Heart left ventricle (tissue), 16 donors: Measurements from ENCODE around the gene SALL3. TPM values are rescaled to one million over a fixed set of nuclear protein-coding genes. Genes with fewer than 3 reads are reported as not detected.

Source experiments
- ATAC-seq, 4 donors: fragments of 200-7000 bp; cut with Tn5 transposase; one replicate each; pipeline ENCODE4 v1.9.1; 2020 to 2022; ENCODE audit warnings: moderate library complexity in 4 of 4, mild to moderate bottlenecking in 3 of 4, moderate number of reproducible peaks in 1 of 4
- DNase-seq, 5 donors: peaks; one replicate each; pipeline ENCODE4 v3.0.0-alpha.2; 2020
- H3K27ac ChIP-seq, 12 donors: fragments of 200-600 bp; sonication (generic) in 4 of 12; one replicate each; pipeline versions ENCODE4 v1.5.0 to v1.8.0; 2016 to 2022; ENCODE audit warnings: mild to moderate bottlenecking in 2 of 12
- H3K27me3 ChIP-seq, 9 donors: fragments of 200-600 bp; sonication (generic) in 2 of 9; one replicate each; pipeline versions ENCODE4 v1.5.1 to v1.8.0; 2016 to 2022; ENCODE audit warnings: mild to moderate bottlenecking in 3 of 9
- H3K36me3 ChIP-seq, 9 donors: fragments of 200-600 bp; sonication (generic) in 2 of 9; one replicate each; pipeline versions ENCODE4 v1.5.0 to v1.8.0; 2018 to 2022; ENCODE audit warnings: mild to moderate bottlenecking in 2 of 9
- H3K4me1 ChIP-seq, 12 donors: fragments of 200-600 bp; sonication (generic) in 4 of 12; one replicate each; pipeline versions ENCODE4 v1.5.0 to v1.8.0; 2016 to 2022; ENCODE audit warnings: mild to moderate bottlenecking in 3 of 12
- H3K4me3 ChIP-seq, 12 donors: fragments of 200-600 bp; sonication (generic) in 4 of 12; one replicate each; pipeline versions ENCODE4 v1.5.0 to v1.8.0; 2017 to 2022; ENCODE audit warnings: mild to moderate bottlenecking in 9 of 12, moderate library complexity in 4 of 12
- H3K9me3 ChIP-seq, 12 donors: fragments of 200-600 bp; sonication (generic) in 4 of 12; one replicate each; pipeline versions ENCODE4 v1.5.0 to v1.8.0; 2016 to 2022; ENCODE audit warnings: mild to moderate bottlenecking in 1 of 12
- POLR2A ChIP-seq, 2 donors: fragments of 450-650 bp; IDR thresholded peaks; one replicate each; pipeline ENCODE4 v1.6.1; 2017; ENCODE audit warnings: antibody characterized with exemption in 2 of 2, mild to moderate bottlenecking in 2 of 2, moderate library complexity in 2 of 2
- WGBS, 4 donors: extraction: QIAGEN DNeasy Blood & Tissue Kit in 2 of 4; methylation state at CpG; one replicate each; pipeline versions ENCODE4 v1.1.5 to v1.1.7; 2013 to 2018; 5-methylcytosine and 5-hydroxymethylcytosine counted together
- intact Hi-C, 10 donors: fragments of 100-400 bp; cut with DNase I; formaldehyde crosslinking; loops; one replicate each; pipeline versions ENCODE4 v1.11.1 to v1.14.2; 2022
- polyA plus RNA-seq, 2 donors: library from polyadenylated mRNA; stranded (reverse); fragments of 200-250 nt; gene quantifications; one replicate each; pipeline ENCODE4 v1.2.3, GENCODE V29; 2013
- total RNA-seq, 9 donors: library from RNA; depleted of rRNA in 2 of 9; stranded (reverse); fragments of >200 nt in 2 of 9; fragmentation: NEBNext Ultra II Directional in 3 of 9; extraction: Animal tissue kit (Norgen Biotek cat#: 25700) in 3 of 9; gene quantifications; one replicate each; pipeline versions ENCODE4 v1.1.0 to v1.2.4, GENCODE V29; 2016 to 2023
- TF ChIP-seq, protein P1 (sequence below), 12 donors: fragments of 200-600 bp; sonication (generic) in 4 of 12; IDR thresholded peaks; one replicate each; pipeline versions ENCODE4 v1.5.0 to v1.8.0; 2018 to 2022; ENCODE audit warnings: antibody characterized with exemption in 12 of 12, mild to moderate bottlenecking in 5 of 12
- donor health status: ischemic (EF 13 %, LVEDD 7.1; RV severe dilation, severe dysfunction).
- donor health status: healthy with polysubstance abuse.
- donor health status: DM: no; HTN: yes; CAD: no.
- donor health status: DM: no; HTN: no; CAD: no.
- donor health status: ischemic (EF 25% LVEDD 6.9; RV normal size, moderate dysfunction).
- donor health status: ischemic (EF 25% LVEDD 5.7; RV mildly dilated, moderate dysfunction).
- donor health status: healthy.
- donor health status: DM: yes; HTN: yes; CAD: no.
- donor health status: ischemic (EF 35%, LVEDD 5.7; RV mildly dilated, moderate dysfunction).
- donor health status: nonischemic (EF 11% LVEDD 7.7; RV severe dilation, severe dysfunction).
- donor health status: DM: yes; HTN: yes; CAD: no.
- donor health status: PGD.
- donor health status: ischemic (EF 29% LVEDD 5.4; RV normal size, mild dysfunction).
- donor health status: nonischemic (EF 23%, LVEDD 6.1; RV moderate dilation, normal function).

Gene SALL3
- total and polyA plus RNA-seq, 11 donors: 0.04 to 0.17 (median 0.06) TPM; not detected in 3

DNA sequence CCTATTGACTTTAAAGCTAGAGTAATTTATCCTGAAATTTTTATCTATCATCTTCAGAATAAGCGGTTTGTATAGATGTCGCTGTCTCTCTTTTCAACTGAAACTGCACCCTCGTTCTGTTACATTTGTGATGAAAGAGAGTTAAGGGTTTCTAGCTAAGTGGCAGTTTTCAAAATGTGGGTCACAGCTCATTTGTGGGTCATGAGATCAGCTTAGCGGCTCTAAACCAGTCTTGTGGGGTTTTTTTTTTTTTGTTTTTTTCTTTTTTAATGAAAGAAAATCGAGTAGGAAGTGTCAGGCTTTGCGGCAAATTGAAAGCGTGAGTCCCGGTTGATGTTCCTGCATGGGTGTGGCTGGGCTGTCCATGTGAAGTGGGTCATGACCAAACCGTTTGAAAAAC is 31.2 kb downstream of the SALL3 start:
- ATAC-seq (no peak), DNase-seq (no peak)
- no peak overlapping the region for H3K27ac ChIP-seq
- H3K27me3 ChIP-seq: peaks cover 0 to 15% (median 0%) of the 10 kb centered on the region in 9 donors
- H3K4me3 ChIP-seq: no peak overlapping the region
- WGBS, 4 donors: 79 to 81% (median 79%) methylated on average over 9 of the region's 9 CpGs
- TF ChIP-seq, protein P1, sequence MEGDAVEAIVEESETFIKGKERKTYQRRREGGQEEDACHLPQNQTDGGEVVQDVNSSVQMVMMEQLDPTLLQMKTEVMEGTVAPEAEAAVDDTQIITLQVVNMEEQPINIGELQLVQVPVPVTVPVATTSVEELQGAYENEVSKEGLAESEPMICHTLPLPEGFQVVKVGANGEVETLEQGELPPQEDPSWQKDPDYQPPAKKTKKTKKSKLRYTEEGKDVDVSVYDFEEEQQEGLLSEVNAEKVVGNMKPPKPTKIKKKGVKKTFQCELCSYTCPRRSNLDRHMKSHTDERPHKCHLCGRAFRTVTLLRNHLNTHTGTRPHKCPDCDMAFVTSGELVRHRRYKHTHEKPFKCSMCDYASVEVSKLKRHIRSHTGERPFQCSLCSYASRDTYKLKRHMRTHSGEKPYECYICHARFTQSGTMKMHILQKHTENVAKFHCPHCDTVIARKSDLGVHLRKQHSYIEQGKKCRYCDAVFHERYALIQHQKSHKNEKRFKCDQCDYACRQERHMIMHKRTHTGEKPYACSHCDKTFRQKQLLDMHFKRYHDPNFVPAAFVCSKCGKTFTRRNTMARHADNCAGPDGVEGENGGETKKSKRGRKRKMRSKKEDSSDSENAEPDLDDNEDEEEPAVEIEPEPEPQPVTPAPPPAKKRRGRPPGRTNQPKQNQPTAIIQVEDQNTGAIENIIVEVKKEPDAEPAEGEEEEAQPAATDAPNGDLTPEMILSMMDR (IDR thresholded peaks at IDR 0.05): no peak
- no peaks in the 10 kb centered on the region for H3K4me1 ChIP-seq
- H3K36me3 ChIP-seq: no peaks in the 10 kb centered on the region
- H3K9me3 ChIP-seq: peaks cover 0 to 4% (median 0%) of the 10 kb centered on the region in 12 donors
- intact Hi-C loops: no loop called here

DNA sequence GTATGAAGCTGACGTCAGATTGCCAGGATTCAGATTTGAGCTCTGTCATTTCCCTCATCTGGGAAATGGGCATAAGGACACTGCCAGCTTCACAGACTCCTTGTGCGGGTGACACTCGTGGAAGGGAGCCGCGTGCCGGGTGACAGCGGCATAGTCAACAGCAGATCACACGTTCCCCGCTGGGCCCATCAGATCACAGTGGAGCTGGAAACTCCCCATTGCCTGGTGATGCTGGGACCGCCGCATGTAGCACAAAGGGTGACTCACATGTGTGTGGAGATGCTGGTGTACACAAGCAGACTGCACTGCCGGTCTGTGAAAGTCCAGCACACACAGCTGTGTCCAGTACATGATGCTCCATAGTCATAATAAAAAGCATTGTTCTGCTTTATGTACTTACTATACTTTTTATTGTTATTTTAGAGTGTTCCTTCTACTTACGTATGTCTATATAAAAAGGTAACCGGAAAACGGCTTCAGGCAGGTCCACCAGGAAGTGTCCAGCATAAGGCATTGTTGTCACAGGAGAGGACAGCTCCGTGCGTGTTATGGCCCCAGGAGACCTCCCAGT is 31.8 kb downstream of the SALL3 start:
- WGBS, 4 donors: 79 to 81% (median 80%) methylated on average over 17 of the region's 17 CpGs
- Histone ChIP-seq H3K4me3 (no peak overlapping the region), H3K9me3 (peaks cover 0 to 4% (median 0%) of the 10 kb centered on the region in 12 donors), H3K36me3 (no peaks in the 10 kb centered on the region), H3K27me3 (peaks cover 0 to 11% (median 0%) of the 10 kb centered on the region in 9 donors), H3K4me1 (no peaks in the 10 kb centered on the region), H3K27ac (no peak overlapping the region)
- intact Hi-C loops: no loop called here
- DNase-seq: no peak
- ATAC-seq: no peak
- no peak for TF ChIP-seq POLR2A (IDR thresholded peaks at IDR 0.05)

DNA sequence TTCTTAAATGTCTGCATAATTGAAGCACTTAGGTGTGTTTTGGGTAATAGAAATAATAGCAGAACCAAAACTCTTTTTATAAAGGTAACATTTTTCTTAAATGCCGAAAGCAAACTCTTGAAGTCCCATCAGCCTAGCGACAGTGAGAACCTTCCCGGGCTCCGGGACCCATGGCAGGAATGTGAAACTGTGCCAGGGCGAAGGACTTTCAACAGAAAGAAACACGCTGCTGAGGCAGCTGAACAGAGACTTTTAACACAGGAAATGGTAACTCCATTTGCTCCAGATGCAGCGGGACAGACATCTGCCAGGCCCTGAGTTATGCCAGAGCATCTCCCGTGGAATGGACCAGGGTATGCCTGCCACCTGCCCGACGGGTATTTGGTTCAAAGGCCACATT is 34.3 kb downstream of the SALL3 start:
- no peak overlapping the region for H3K27ac ChIP-seq
- 66 to 79% (median 70%) methylated on average over 10 of the region's 10 CpGs for WGBS, 4 donors
- no peaks in the 10 kb centered on the region for H3K36me3 ChIP-seq
- ATAC-seq (no peak), DNase-seq (no peak)
- H3K4me3 ChIP-seq: no peak overlapping the region
- H3K9me3 ChIP-seq: no peaks in the 10 kb centered on the region
- H3K27me3 ChIP-seq: peaks cover 0 to 10% (median 0%) of the 10 kb centered on the region in 9 donors
- TF ChIP-seq, protein P1 (IDR thresholded peaks at IDR 0.05): no peak
- TF ChIP-seq POLR2A (IDR thresholded peaks at IDR 0.05): no peak
- intact Hi-C loops: no loop called here
- no peaks in the 10 kb centered on the region for H3K4me1 ChIP-seq

DNA sequence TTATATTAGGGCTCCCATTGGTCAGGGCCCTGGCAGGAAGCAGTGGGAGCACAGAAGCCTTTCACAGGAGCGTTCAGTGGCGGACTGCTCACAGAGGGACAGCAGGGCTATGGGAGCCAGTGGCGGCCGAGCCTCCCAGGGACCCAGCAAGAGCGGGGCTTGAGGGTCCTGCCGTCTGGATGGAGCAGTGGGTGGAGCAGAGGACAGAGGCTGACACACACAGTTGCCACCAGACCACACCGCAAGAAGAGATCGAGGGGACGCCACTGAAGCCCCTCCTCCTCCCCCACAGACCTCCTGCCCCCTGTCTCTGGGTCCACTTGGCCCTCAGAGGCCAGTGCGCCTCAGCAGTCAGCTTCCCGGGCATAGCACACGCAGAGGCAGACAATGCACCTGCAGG is 39.3 kb downstream of the SALL3 start:
- H3K4me1 ChIP-seq: no peaks in the 10 kb centered on the region
- H3K9me3 ChIP-seq: peaks cover 0 to 9% (median 0%) of the 10 kb centered on the region in 12 donors
- ATAC-seq (no peak), DNase-seq (no peak)
- TF ChIP-seq, protein P1 (IDR thresholded peaks at IDR 0.05): no peak
- TF ChIP-seq POLR2A (IDR thresholded peaks at IDR 0.05): no peak
- H3K27me3 ChIP-seq: peaks cover 0 to 17% (median 0%) of the 10 kb centered on the region in 9 donors
- no peak overlapping the region for H3K4me3 ChIP-seq
- H3K36me3 ChIP-seq: no peaks in the 10 kb centered on the region
- no peak overlapping the region for H3K27ac ChIP-seq
- intact Hi-C loops: no loop called here
- WGBS, 4 donors: 84 to 87% (median 86%) methylated on average over 11 to 12 of the region's 12 CpGs

DNA sequence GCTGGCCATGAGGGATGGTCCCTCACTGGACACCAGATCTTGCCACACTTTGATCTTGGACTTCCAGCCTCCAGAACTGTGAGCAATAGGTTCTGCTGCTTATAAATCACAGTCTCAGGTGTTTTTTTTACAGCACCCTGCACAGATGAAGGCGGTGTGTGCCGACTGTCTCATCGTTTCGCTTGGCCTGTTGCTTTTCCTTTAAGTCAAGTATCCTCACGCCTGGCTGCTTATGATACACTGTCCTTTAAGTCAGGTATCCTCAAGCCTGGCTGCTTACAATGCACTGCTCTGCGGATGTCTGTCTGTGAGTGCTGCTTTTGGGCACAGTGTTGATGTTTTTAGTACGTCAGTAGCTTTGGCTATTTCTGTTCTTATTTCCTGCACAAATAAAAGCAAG is 40.3 kb downstream of the SALL3 start:
- Histone ChIP-seq H3K27me3 (peaks cover 0 to 17% (median 0%) of the 10 kb centered on the region in 9 donors), H3K27ac (no peak overlapping the region), H3K36me3 (no peaks in the 10 kb centered on the region), H3K4me1 (no peaks in the 10 kb centered on the region), H3K9me3 (peaks cover 0 to 9% (median 0%) of the 10 kb centered on the region in 12 donors), H3K4me3 (no peak overlapping the region)
- intact Hi-C loops: no loop called here
- TF ChIP-seq, protein P1 (IDR thresholded peaks at IDR 0.05): no peak
- no peak for TF ChIP-seq POLR2A (IDR thresholded peaks at IDR 0.05)
- WGBS, 4 donors: 71 to 84% (median 77%) methylated on average over 7 of the region's 7 CpGs
- ATAC-seq (no peak), DNase-seq (no peak)
